HG03280 (cell line): ENCODE data around the gene LTN1.
"Not testable (repeated sequence)": the region's sequence is repeated elsewhere in the genome, so short reads cannot be mapped to it uniquely, and the experiment has no call there.

ENCODE experiments used
- ATAC-seq: cut with Tn5 transposase; IDR thresholded peaks from one replicate; pipeline ENCODE4 v1.9.1; 2021; ENCODE audit warnings: mild to moderate bottlenecking, moderate library complexity; ENCODE audit not compliant: unreplicated experiment

LTN1 gene

GRCh38 chr21:28936036-28936435 lies 56.6 kb downstream of the LTN1 start:
- no peak for ATAC-seq

GRCh38 chr21:28932717-28933116 lies 60.0 kb downstream of the LTN1 start:
- no peak for ATAC-seq

- ATAC-seq, result not testable (repeated sequence)
These were observed 60.8 kb downstream of the LTN1 start for GRCh38 chr21:28931708-28932372.

GRCh38 chr21:28928578-28929420 lies 63.9 kb downstream of the LTN1 start:
- no peak for ATAC-seq

- no peak for ATAC-seq
These were observed 65.5 kb downstream of the LTN1 start for GRCh38 chr21:28927130-28927529.

GRCh38 chr21:28923439-28923975 lies 69.2 kb downstream of the LTN1 start:
- no peak for ATAC-seq

GRCh38 chr21:28922368-28922767 lies 70.3 kb downstream of the LTN1 start:
- ATAC-seq, result no peak

GRCh38 chr21:28916150-28916893 lies 76.4 kb downstream of the LTN1 start:
- ATAC-seq, result no peak

GRCh38 chr21:28913071-28913470 lies 79.6 kb downstream of the LTN1 start:
- ATAC-seq, result no peak

- no peak for ATAC-seq
These were observed 82.3 kb downstream of the LTN1 start for GRCh38 chr21:28910280-28910887.

GRCh38 chr21:28908351-28908750 lies 84.3 kb downstream of the LTN1 start:
- ATAC-seq, result no peak

- ATAC-seq, result no peak
These were observed 85.8 kb downstream of the LTN1 start for GRCh38 chr21:28906841-28907240.

- no peak for ATAC-seq
These were observed 86.4 kb downstream of the LTN1 start for GRCh38 chr21:28906236-28906635.

GRCh38 chr21:28904961-28905435 lies 87.7 kb downstream of the LTN1 start:
- no peak for ATAC-seq

- no peak for ATAC-seq
These were observed 89.2 kb downstream of the LTN1 start for GRCh38 chr21:28903448-28903847.

GRCh38 chr21:28900481-28900880 lies 92.2 kb downstream of the LTN1 start:
- no peak for ATAC-seq

- ATAC-seq, result no peak
These were observed 92.9 kb downstream of the LTN1 start for GRCh38 chr21:28899744-28900143.

GRCh38 chr21:28899220-28899619 lies 93.5 kb downstream of the LTN1 start:
- no peak for ATAC-seq

GRCh38 chr21:28893687-28894086 lies 99.0 kb downstream of the LTN1 start:
- ATAC-seq, result no peak

GRCh38 chr21:28892199-28893111 lies 100.2 kb downstream of the LTN1 start:
- no peak for ATAC-seq
